Gastroesophageal sphincter (tissue), 3 donors: ENCODE results near the gene COBLL1.

Experiments
- CTCF ChIP-seq, 4 experiments: fragments of 200-600 bp in 2 of 4; fragments of 450-650 bp in 2 of 4; sonication (generic) in 1 of 4; IDR thresholded peaks; one replicate each; pipeline ENCODE4 v1.5.1; 2017 to 2019; ENCODE audit warnings: antibody characterized with exemption in 4 of 4, mild to moderate bottlenecking in 2 of 4, moderate library complexity in 2 of 4
- EP300 ChIP-seq: sonication (generic); formaldehyde crosslinking; IDR thresholded peaks from one replicate; pipeline ENCODE4 v1.6.1; 2017; ENCODE audit warnings: antibody characterized with exemption, mild to moderate bottlenecking
- POLR2A ChIP-seq, 2 donors: fragments of 450-650 bp; IDR thresholded peaks; one replicate each; pipeline ENCODE4 v1.6.1; 2017; ENCODE audit warnings: antibody characterized with exemption in 2 of 2, mild to moderate bottlenecking in 2 of 2, moderate library complexity in 1 of 2
- POLR2AphosphoS5 ChIP-seq: sonication (generic); formaldehyde crosslinking; IDR thresholded peaks from one replicate; pipeline ENCODE4 v1.6.1; 2017; ENCODE audit warnings: antibody characterized with exemption

DNA sequence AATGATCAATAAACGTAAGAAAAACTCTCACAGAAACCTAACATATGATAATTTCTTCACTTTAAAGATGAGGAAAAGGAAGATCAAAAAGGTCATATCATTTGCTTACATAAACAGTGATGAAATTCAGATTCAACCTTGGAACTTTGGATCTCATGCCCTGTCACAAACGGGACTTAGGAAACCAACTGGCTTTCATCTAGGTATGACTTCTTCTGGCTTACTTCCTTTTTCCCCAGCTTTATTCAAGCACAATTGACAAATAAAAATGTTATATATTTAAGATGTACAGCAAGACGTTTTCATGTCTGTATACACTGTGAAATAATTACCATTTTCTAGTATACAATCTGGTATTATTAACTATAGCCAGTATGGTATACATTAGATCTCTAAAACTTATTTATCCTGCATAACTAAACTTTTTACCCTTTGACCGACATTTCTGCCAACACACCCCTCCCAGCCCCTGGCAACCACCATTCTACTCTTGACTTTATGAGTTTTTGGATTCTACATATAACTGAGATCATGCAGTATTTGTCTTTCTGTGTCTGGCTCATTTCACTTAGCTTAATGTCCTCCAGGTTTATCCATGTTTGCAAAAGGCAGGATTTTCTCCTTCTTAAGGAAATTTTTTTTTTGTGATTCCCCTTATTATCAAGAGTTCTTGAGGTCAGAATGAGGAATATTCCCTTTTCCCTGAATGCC, 46.0 kb upstream of the COBLL1 start:
- no peak for TF ChIP-seq CTCF (IDR thresholded peaks at IDR 0.05)
- TF ChIP-seq EP300: no peak
- no peak for TF ChIP-seq POLR2A (IDR thresholded peaks at IDR 0.05)
- TF ChIP-seq POLR2AphosphoS5: no peak
